ENCODE measurements around the gene SAP25. TPM values are rescaled to one million over a fixed set of nuclear protein-coding genes. Genes with fewer than 3 reads are reported as not detected.
"Not testable (repeated sequence)": the region's sequence is repeated elsewhere in the genome, so short reads cannot be mapped to it uniquely, and the experiment has no call there.

Gene SAP25
- polyA plus RNA-seq, 4 donors, result 2.4 to 9.6 (median 4.9) TPM

- no peak for DNase-seq (ENCODE audit: low read depth in 4 of 4, low spot score in 3 of 4)
These were observed 3.4 kb upstream of the SAP25 start for GRCh38 chr7:100577103-100577502.

- DNase-seq (ENCODE audit: low read depth in 4 of 4, low spot score in 3 of 4), result no peak
These were observed 2.8 kb upstream of the SAP25 start for GRCh38 chr7:100576384-100576993.

- DNase-seq (ENCODE audit: low read depth in 4 of 4, low spot score in 3 of 4), result no peak
These were observed 2.2 kb upstream of the SAP25 start for GRCh38 chr7:100575746-100576383.

- no peak for DNase-seq (ENCODE audit: low read depth in 4 of 4, low spot score in 3 of 4)
These were observed 1.5 kb upstream of the SAP25 start for GRCh38 chr7:100575206-100575631.

- DNase-seq (ENCODE audit: low read depth in 4 of 4, low spot score in 3 of 4), result no peak
These were observed 884 bp upstream of the SAP25 start for GRCh38 chr7:100574362-100575205.

- DNase-seq (ENCODE audit: low read depth in 4 of 4, low spot score in 3 of 4), result no peak
These were observed 588 bp downstream of the SAP25 start for GRCh38 chr7:100572949-100573675.

- no peak for DNase-seq (ENCODE audit: low read depth in 4 of 4, low spot score in 3 of 4)
These were observed 1.3 kb downstream of the SAP25 start for GRCh38 chr7:100572281-100572948.

GRCh38 chr7:100571829-100572116 lies 1.9 kb downstream of the SAP25 start:
- no peak for DNase-seq (ENCODE audit: low read depth in 4 of 4, low spot score in 3 of 4)

- no peak for DNase-seq (ENCODE audit: low read depth in 4 of 4, low spot score in 3 of 4)
These were observed 2.5 kb downstream of the SAP25 start for GRCh38 chr7:100570954-100571828.

- no peak for DNase-seq (ENCODE audit: low read depth in 4 of 4, low spot score in 3 of 4)
These were observed 4.5 kb downstream of the SAP25 start for GRCh38 chr7:100568896-100569844.

GRCh38 chr7:100568176-100568895 lies 5.4 kb downstream of the SAP25 start:
- no peak for DNase-seq (ENCODE audit: low read depth in 4 of 4, low spot score in 3 of 4)

- no peak for DNase-seq (ENCODE audit: low read depth in 4 of 4, low spot score in 3 of 4)
These were observed 5.9 kb downstream of the SAP25 start for GRCh38 chr7:100567751-100568175.

GRCh38 chr7:100567031-100567730 lies 6.5 kb downstream of the SAP25 start:
- DNase-seq (ENCODE audit: low read depth in 4 of 4, low spot score in 3 of 4), result no peak

- DNase-seq (ENCODE audit: low read depth in 4 of 4, low spot score in 3 of 4), result no peak
These were observed 7.6 kb downstream of the SAP25 start for GRCh38 chr7:100566018-100566531.

- DNase-seq (ENCODE audit: low read depth in 4 of 4, low spot score in 3 of 4), result no peak
These were observed 8.5 kb downstream of the SAP25 start for GRCh38 chr7:100565133-100565571.

- not testable (repeated sequence) for DNase-seq (ENCODE audit: low read depth in 4 of 4, low spot score in 3 of 4)
These were observed 9.3 kb downstream of the SAP25 start for GRCh38 chr7:100564405-100564804.

- DNase-seq (ENCODE audit: low read depth in 4 of 4, low spot score in 3 of 4), result no peak
These were observed 9.8 kb downstream of the SAP25 start for GRCh38 chr7:100563809-100564400.
